HG03521 (cell line): ENCODE results near the gene FYB2.

Source experiments
- ATAC-seq: cut with Tn5 transposase; IDR thresholded peaks from one replicate; pipeline ENCODE4 v1.9.1; 2021; ENCODE audit warnings: mild to moderate bottlenecking, moderate library complexity; ENCODE audit not compliant: unreplicated experiment

FYB2 gene

GRCh38 chr1:56719171-56719570 lies 100.0 kb downstream of the FYB2 start:
- no peak for ATAC-seq

GRCh38 chr1:56715156-56715555 lies 104.0 kb downstream of the FYB2 start:
- ATAC-seq: no peak

- no peak for ATAC-seq
Measured at GRCh38 chr1:56713112-56713511, 106.1 kb downstream of the FYB2 start.

DNA sequence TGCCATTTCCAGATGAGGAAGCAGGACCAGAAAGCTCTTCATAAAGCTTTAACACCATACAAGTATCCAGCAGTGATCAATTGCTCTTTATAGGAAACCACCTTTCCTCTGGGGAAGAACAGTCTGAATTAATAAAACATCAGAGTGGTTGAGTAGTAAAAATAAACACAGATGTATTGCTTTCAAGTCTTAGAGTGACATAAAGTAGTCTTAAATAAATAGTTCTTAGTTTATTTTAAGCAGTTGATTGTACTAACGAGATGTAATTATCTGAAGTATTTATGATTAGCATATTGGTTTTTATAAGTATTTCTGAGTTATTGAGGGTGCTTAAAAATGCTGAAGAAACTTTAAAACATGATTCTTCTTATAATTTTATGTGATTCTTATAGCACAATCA lies 107.1 kb downstream of the FYB2 start:
- ATAC-seq: no peak

DNA sequence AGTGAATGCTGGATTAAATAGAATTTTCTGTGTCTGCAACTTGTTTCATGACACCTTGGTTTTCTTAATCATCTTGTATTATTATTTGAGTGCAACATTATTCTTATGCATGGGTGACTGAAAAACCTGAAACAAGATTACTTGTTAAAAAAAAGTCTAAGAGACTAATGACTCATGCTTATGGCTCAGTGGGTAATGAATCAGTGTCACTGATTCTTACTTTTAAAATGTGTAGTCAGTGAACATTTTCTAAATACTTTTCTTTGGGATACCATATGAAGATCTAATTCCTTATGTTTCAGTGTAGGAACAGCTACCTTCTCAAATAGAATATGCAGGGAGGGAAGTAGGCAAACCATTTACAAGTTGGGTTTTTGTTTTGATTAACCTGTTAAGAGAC lies 108.6 kb downstream of the FYB2 start:
- ATAC-seq: no peak

GRCh38 chr1:56709995-56710394 lies 109.2 kb downstream of the FYB2 start:
- ATAC-seq: no peak

- ATAC-seq: no peak
Measured at GRCh38 chr1:56709269-56709880, 109.8 kb downstream of the FYB2 start.

DNA sequence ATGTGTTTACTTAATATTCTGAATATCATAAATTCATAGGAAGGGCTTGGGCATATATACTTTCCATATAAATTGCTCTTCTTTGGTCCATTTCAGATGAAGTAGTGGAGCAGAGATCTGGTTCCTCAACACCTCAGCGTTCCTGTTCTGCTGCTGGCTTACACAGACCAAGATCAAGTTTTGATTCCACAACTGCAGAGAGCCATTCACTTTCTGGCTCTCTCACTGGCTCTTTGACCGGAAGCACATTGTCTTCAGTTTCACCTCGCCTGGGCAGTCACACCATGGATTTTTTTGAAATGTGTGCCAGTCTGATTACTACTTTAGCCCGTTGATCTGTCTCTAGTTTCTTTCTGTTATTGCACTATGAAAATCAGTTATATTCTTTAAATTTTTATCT lies 111.8 kb downstream of the FYB2 start:
- ATAC-seq: no peak

- ATAC-seq: no peak
Measured at GRCh38 chr1:56703747-56704146, 115.5 kb downstream of the FYB2 start.

DNA sequence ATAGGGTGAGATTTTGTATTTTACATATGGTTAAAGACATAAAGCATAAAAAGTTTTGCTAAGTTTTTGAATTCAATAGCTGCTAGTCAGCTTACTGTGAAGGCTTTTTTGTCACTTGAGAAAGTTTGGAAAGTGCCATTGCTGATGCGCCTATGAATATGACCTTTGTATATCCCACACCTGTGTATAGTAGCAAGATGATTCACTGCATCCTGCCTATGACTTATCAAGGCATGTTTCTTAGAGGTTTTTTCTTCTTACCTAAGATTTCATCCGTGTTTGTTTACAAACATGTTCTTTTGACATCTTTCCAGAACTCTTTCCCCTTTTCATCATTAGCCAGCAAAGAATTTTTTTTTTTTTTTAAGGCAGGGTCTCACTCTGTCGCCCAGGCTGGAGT lies 122.5 kb downstream of the FYB2 start:
- ATAC-seq: no peak

DNA sequence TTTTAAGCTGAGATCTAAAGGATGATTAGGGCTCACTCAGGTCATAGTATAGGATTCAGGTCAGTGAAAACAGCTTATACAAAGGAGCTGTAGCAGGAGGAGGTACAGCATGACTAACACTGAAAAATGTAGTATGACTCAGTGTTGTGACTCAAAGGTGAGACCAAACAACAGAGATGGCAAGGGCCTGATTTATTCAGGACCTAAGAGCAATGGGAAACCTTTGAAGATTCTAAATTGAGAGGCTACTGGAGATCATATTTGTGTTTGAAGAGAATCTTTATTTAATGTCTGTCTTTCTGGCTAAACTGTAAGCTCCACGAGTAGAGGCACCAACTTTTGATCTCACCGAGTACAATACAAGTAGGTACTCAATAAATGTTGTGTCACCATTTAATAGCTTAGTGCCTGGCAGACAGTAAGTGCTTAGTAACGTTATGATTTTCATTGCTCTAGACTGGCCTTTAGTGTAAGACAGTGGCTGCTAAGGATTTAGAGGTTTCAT lies 130.6 kb downstream of the FYB2 start:
- ATAC-seq: no peak

DNA sequence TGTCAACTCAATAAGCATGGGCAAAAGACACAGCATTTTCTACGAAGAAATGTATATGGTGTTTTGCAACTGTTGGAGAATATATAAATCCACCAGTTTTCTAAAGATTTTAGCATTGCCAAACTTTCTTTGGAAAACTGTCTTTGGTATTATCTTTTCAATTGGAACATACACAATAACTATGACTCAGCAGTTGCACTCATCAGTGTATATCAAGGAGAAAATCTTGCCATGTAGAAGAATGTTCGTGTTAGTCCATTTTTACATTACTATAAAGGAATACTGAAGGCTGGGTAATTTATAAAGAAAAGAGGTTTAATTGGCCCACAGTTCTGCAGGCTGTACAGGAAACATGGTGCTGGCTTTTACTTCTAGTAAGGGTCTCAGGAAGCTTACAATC lies 133.0 kb downstream of the FYB2 start:
- no peak for ATAC-seq

DNA sequence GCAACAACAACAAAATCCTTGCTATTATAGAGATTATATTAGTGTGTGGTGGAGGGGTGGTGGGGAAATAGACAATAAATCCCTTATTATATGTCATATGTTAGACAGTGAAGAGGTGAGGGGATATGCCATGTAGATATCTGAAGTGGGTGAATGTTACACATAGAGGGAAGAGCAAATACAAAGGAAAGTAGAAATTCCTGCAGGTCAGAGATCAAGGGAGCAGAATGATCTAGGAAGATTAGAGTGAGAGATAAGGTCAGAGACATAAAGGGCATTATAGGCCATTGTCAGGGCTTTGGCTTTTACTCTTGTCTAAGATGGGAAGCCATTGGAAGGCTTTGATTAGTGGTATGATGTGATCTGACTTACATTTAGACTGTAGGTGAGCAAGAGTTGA lies 135.6 kb downstream of the FYB2 start:
- ATAC-seq: no peak

- ATAC-seq: no peak
Measured at GRCh38 chr1:56676571-56677035, 142.6 kb downstream of the FYB2 start.

DNA sequence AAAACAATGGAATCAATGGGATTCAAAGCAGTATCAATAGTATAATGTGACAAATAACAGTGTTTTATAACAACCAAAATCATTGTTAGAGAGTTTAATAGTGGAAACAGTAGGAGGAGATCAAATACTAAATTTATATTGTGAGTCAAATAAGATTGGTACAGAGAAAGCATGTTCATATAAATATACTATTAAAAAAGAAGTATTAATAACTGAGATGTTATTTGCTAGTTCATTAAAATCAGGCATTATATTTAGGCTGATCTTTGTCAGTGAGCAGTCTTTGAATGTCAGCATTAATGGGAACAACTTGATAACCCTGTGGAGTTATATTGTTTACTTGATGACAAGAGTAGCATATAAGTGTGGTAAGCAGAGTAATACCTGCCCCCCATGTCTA lies 143.4 kb downstream of the FYB2 start:
- ATAC-seq: no peak

- ATAC-seq: no peak
Measured at GRCh38 chr1:56672579-56672978, 146.6 kb downstream of the FYB2 start.

DNA sequence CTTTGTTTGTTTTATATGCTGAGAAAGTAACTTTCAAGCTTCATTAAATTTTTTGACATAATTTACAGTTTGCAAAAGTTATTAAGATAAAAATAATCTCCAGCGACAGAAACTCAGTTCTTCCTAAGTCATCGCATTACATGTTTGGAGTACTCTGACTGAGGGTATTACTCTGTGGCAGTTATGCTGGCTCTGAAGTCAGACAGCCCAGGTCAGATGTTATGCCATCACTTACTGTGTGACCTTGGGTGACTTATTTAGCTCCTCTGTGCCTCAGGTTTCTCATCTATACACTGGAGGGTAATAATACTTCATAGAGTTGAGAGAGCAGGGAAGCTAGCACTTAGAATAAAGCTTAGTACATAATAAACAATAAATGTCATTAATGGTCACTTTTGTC lies 147.7 kb downstream of the FYB2 start:
- no peak for ATAC-seq

- no peak for ATAC-seq
Measured at GRCh38 chr1:56671085-56671484, 148.1 kb downstream of the FYB2 start.

DNA sequence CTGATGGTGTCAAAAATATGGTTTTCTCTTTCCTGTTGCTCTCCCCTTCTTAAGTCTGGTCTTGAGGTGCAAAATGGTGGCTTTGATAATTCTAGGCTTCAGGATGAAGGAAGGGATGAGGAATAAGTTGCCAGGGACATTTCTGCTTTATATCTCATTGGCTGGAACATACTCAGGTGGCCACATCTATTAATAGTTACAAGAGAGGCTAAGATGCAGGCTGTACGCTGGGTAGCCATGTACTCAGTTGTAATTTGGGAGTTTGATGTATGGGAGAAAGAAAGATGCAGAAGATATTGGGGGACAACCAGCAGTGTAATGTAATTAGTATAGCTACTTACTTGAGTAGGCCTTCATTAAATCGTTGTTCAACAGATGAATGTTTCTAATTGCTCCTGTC lies 148.9 kb downstream of the FYB2 start:
- ATAC-seq: no peak
